ENCODE data around the gene RIMKLB.
A peak's percentile ranks its signal among the peaks of the same experiment; 100 is the strongest.

RIMKLB gene

DNA sequence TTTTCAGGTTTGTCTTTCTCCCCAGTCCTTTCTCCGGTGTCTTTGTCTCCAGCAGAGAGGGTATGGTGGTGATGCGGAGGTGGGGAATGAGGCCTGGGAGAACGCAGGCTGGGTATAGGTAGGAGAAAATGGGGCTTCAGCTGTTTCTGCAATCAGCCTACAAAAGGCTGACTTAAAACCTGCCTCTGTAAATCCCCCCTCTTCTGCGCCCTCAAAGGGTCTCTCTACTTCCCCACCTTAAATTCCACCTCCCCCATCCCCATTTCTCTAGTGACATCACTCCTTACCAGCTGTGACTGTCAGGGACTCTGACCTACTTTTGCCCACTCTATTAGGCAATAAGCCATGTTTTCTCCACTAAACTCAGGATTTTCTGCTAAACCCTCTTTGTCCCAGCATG is 8.1 kb upstream of the RIMKLB start:
- H3K4me3 ChIP-seq (IDR thresholded peaks at IDR 0.05; ENCODE audit: insufficient read depth, low read depth, low read length), result no peak overlapping the region
- peaks cover 23% of the 10 kb centered on the region for H3K4me1 ChIP-seq (ENCODE audit: low read depth, poor library complexity, severe bottlenecking)
- no peak overlapping the region for H2AFZ ChIP-seq (ENCODE audit: low read depth)
- no peak overlapping the region for H3K4me2 ChIP-seq
- H4K20me1 ChIP-seq (ENCODE audit: insufficient read depth), result no peaks in the 10 kb centered on the region
- TF ChIP-seq, protein P1, sequence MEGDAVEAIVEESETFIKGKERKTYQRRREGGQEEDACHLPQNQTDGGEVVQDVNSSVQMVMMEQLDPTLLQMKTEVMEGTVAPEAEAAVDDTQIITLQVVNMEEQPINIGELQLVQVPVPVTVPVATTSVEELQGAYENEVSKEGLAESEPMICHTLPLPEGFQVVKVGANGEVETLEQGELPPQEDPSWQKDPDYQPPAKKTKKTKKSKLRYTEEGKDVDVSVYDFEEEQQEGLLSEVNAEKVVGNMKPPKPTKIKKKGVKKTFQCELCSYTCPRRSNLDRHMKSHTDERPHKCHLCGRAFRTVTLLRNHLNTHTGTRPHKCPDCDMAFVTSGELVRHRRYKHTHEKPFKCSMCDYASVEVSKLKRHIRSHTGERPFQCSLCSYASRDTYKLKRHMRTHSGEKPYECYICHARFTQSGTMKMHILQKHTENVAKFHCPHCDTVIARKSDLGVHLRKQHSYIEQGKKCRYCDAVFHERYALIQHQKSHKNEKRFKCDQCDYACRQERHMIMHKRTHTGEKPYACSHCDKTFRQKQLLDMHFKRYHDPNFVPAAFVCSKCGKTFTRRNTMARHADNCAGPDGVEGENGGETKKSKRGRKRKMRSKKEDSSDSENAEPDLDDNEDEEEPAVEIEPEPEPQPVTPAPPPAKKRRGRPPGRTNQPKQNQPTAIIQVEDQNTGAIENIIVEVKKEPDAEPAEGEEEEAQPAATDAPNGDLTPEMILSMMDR (conservative IDR thresholded peaks at IDR 0.05; ENCODE audit: low read depth, low read length), result no peak
- no peaks in the 10 kb centered on the region for H3K36me3 ChIP-seq (ENCODE audit: insufficient read depth)
- no peak overlapping the region for H3K9ac ChIP-seq
- no peak overlapping the region for H3K27ac ChIP-seq
- no peaks in the 10 kb centered on the region for H3K27me3 ChIP-seq (ENCODE audit: insufficient read depth, low read depth)
- no peaks in the 10 kb centered on the region for H3K79me2 ChIP-seq (ENCODE audit: insufficient read depth, low read depth)

DNA sequence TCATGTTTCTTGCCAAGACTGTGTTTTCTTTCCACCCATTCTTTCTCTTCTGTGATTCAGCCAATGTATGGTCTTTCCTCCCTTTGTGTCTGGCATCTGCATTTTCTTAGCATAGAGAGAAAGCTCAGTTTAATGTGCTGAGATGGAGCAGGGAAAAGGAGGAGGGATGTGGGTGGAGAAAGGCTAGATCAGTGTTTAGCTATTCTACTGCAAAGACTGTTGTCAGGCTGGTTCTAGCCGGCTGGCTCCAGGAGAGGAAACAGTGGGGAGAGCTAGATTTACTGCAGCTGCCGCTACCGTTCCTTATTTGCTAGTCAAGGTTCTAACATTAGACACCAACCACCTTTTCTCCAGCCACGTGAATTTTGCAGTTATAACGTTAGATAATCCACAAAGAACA is 5.2 kb upstream of the RIMKLB start:
- H2AFZ ChIP-seq (ENCODE audit: low read depth), result no peak overlapping the region
- no peaks in the 10 kb centered on the region for H3K36me3 ChIP-seq (ENCODE audit: insufficient read depth)
- no peak overlapping the region for H3K4me3 ChIP-seq (IDR thresholded peaks at IDR 0.05; ENCODE audit: insufficient read depth, low read depth, low read length)
- no peak overlapping the region for H3K9ac ChIP-seq
- H3K79me2 ChIP-seq (ENCODE audit: insufficient read depth, low read depth), result no peaks in the 10 kb centered on the region
- TF ChIP-seq, protein P1 (conservative IDR thresholded peaks at IDR 0.05; ENCODE audit: low read depth, low read length), result no peak
- peaks cover 15% of the 10 kb centered on the region for H3K4me1 ChIP-seq (ENCODE audit: low read depth, poor library complexity, severe bottlenecking)
- H3K27me3 ChIP-seq (ENCODE audit: insufficient read depth, low read depth), result no peaks in the 10 kb centered on the region
- H3K4me2 ChIP-seq, result no peak overlapping the region
- no peaks in the 10 kb centered on the region for H4K20me1 ChIP-seq (ENCODE audit: insufficient read depth)
- no peak overlapping the region for H3K27ac ChIP-seq

- TF ChIP-seq, protein P1 (conservative IDR thresholded peaks at IDR 0.05; ENCODE audit: low read depth, low read length), result no peak
- no peak overlapping the region for H3K9ac ChIP-seq
- no peak overlapping the region for H3K4me3 ChIP-seq (IDR thresholded peaks at IDR 0.05; ENCODE audit: insufficient read depth, low read depth, low read length)
- H3K4me2 ChIP-seq, result no peak overlapping the region
- peaks cover 9% of the 10 kb centered on the region for H3K4me1 ChIP-seq (ENCODE audit: low read depth, poor library complexity, severe bottlenecking)
- no peak overlapping the region for H3K27ac ChIP-seq
- no peaks in the 10 kb centered on the region for H3K27me3 ChIP-seq (ENCODE audit: insufficient read depth, low read depth)
- H3K36me3 ChIP-seq (ENCODE audit: insufficient read depth), result no peaks in the 10 kb centered on the region
- H2AFZ ChIP-seq (ENCODE audit: low read depth), result no peak overlapping the region
- H3K79me2 ChIP-seq (ENCODE audit: insufficient read depth, low read depth), result no peaks in the 10 kb centered on the region; the same call in 1 of the 2 replicates
- no peaks in the 10 kb centered on the region for H4K20me1 ChIP-seq (ENCODE audit: insufficient read depth)
These were observed 2.7 kb upstream of the RIMKLB start for GRCh38 chr12:8695116-8695515.

- H3K9ac ChIP-seq, result no peak overlapping the region
- H3K27ac ChIP-seq, result no peak overlapping the region
These were observed 1.2 kb upstream of the RIMKLB start for GRCh38 chr12:8696442-8697090.

More at GRCh38 chr12:8696442-8697090, 1.2 kb upstream of the RIMKLB start:
- no peaks in the 10 kb centered on the region for H3K36me3 ChIP-seq (ENCODE audit: insufficient read depth)
- H4K20me1 ChIP-seq (ENCODE audit: insufficient read depth), result no peaks in the 10 kb centered on the region
- H3K4me2 ChIP-seq, result no peak overlapping the region
- H3K4me3 ChIP-seq (IDR thresholded peaks at IDR 0.05; ENCODE audit: insufficient read depth, low read depth, low read length), result no peak overlapping the region
- H2AFZ ChIP-seq (ENCODE audit: low read depth), result peak overlapping the region; percentile 64; the same call in 1 of the 2 replicates
- H3K27me3 ChIP-seq (ENCODE audit: insufficient read depth, low read depth), result no peaks in the 10 kb centered on the region
- peaks cover 9% of the 10 kb centered on the region for H3K4me1 ChIP-seq (ENCODE audit: low read depth, poor library complexity, severe bottlenecking)
- TF ChIP-seq, protein P1 (conservative IDR thresholded peaks at IDR 0.05; ENCODE audit: low read depth, low read length), result no peak
- H3K79me2 ChIP-seq (ENCODE audit: insufficient read depth, low read depth), result no peaks in the 10 kb centered on the region; the same call in 1 of the 2 replicates
